ENCODE results near the gene AGO1. TPM values are rescaled to one million over a fixed set of nuclear protein-coding genes. Genes with fewer than 3 reads are reported as not detected.
"Not testable (repeated sequence)": the region's sequence is repeated elsewhere in the genome, so short reads cannot be mapped to it uniquely, and the experiment has no call there.

AGO1 gene
- total and polyA plus RNA-seq, 2 of the 8 experiments (the other 6 are each of a cell fraction or from before 2014, with no cell fraction given) = 15.1 to 73.7 TPM

GRCh38 chr1:35869245-35869950, 13.6 kb upstream of the AGO1 start:
- H3K79me1 ChIP-seq (ENCODE audit: low read depth, low read length); FAIRE-seq; H2AK5ac ChIP-seq (ENCODE audit: low read depth, low read length); H3K56ac ChIP-seq (replicated peaks; ENCODE audit: insufficient read length, low read depth, low read length); H4K8ac ChIP-seq (ENCODE audit: extremely low read depth, insufficient read depth, low read length); H3K4me1 ChIP-seq (replicated peaks in 1 of 4; ENCODE audit: control insufficient read depth in 3 of 4, insufficient read depth in 4 of 4, low read length in 3 of 4); H2BK5ac ChIP-seq (ENCODE audit: low read depth, low read length); H3K9me3 ChIP-seq (ENCODE audit: insufficient read depth in 2 of 2, low read depth in 1 of 2, low read length in 1 of 2); H2BK20ac ChIP-seq (ENCODE audit: low read length); H2BK12ac ChIP-seq (ENCODE audit: low read depth, low read length); H3K23me2 ChIP-seq (ENCODE audit: low read depth, low read length); H2BK120ac ChIP-seq (replicated peaks; ENCODE audit: low read depth, low read length); H3K14ac ChIP-seq (ENCODE audit: insufficient read length); H3K18ac ChIP-seq (ENCODE audit: extremely low read depth, low read length); H3K27me3 ChIP-seq (replicated peaks in 1 of 4; ENCODE audit: control insufficient read depth in 3 of 4, extremely low read depth in 1 of 4, insufficient read depth in 3 of 4, low read length in 3 of 4); H3K9ac ChIP-seq (replicated peaks in 1 of 4; ENCODE audit: extremely low read depth in 1 of 4, low read depth in 3 of 4, low read length in 3 of 4); H4K20me1 ChIP-seq (replicated peaks in 1 of 2; ENCODE audit: control insufficient read depth in 1 of 2, insufficient read depth in 2 of 2, low read length in 2 of 2); H3K4me3 ChIP-seq (ENCODE audit: extremely low read depth in 1 of 4, insufficient read depth in 2 of 4, low read depth in 3 of 4, low read length in 4 of 4); H4K91ac ChIP-seq (replicated peaks; ENCODE audit: insufficient read length, low read length); H3K23ac ChIP-seq (ENCODE audit: insufficient read length); H3K36me3 ChIP-seq (ENCODE audit: control insufficient read depth in 2 of 4, insufficient read depth in 4 of 4, low read length in 3 of 4); H2BK15ac ChIP-seq (ENCODE audit: low read length); H3K79me2 ChIP-seq (ENCODE audit: control insufficient read depth in 1 of 2, insufficient read depth in 2 of 2, low read length in 2 of 2); H3K4ac ChIP-seq (replicated peaks; ENCODE audit: insufficient read length, low read depth, low read length); H3K4me2 ChIP-seq (ENCODE audit: insufficient read depth in 1 of 2, low read depth in 2 of 2, low read length in 2 of 2); H3K27ac ChIP-seq (ENCODE audit: low read depth, low read length); H4K5ac ChIP-seq (ENCODE audit: insufficient read length, low read depth, low read length): not testable (repeated sequence)
- peak overlapping the region; percentile 69 for H2AFZ ChIP-seq (ENCODE audit: low read length)
- 94% methylated on average over 34 of the region's 34 CpGs; no CpG with 5 or more reads in 1 of the 2 experiments for WGBS, 2 experiments (ENCODE audit: extremely low coverage in 1 of 2, insufficient coverage in 1 of 2, insufficient read length in 1 of 2, insufficient replicate concordance in 2 of 2, low coverage in 1 of 2, low lambda C conversion rate in 2 of 2, missing lambda C conversion rate in 1 of 2)
- TF ChIP-seq, protein P1, sequence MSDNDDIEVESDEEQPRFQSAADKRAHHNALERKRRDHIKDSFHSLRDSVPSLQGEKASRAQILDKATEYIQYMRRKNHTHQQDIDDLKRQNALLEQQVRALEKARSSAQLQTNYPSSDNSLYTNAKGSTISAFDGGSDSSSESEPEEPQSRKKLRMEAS (IDR thresholded peaks at IDR 0.05) = peak; percentile 55
- TF ChIP-seq, protein P2, sequence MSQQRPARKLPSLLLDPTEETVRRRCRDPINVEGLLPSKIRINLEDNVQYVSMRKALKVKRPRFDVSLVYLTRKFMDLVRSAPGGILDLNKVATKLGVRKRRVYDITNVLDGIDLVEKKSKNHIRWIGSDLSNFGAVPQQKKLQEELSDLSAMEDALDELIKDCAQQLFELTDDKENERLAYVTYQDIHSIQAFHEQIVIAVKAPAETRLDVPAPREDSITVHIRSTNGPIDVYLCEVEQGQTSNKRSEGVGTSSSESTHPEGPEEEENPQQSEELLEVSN (IDR thresholded peaks at IDR 0.05) = 0 out of 2 replicates have a peak, but pooled peaks have one; percentile 17
- peak in 1 of 2 experiments; percentile 55 for DNase-seq (ENCODE audit: low read depth in 1 of 2, low spot score in 2 of 2)
- ChIA-PET POLR2A (ENCODE audit: partially characterized antibody) (interaction anchor here (0.6 kb wide), 1 partner anchor 20 kb away, joined by 3 read pairs; no protein-coding TSS in a partner anchor), CTCF (ENCODE audit: partially characterized antibody) (interaction anchor here (0.6 to 1.6 kb wide), 4 partner anchors 10 to 91 kb away, joined by 3 to 5 read pairs (median 4); partner anchors contain the start of gene AGO1)
